ENCODE measurements around the gene SLC6A11.
A peak's percentile ranks its signal among the peaks of the same experiment; 100 is the strongest.

Gene SLC6A11

DNA sequence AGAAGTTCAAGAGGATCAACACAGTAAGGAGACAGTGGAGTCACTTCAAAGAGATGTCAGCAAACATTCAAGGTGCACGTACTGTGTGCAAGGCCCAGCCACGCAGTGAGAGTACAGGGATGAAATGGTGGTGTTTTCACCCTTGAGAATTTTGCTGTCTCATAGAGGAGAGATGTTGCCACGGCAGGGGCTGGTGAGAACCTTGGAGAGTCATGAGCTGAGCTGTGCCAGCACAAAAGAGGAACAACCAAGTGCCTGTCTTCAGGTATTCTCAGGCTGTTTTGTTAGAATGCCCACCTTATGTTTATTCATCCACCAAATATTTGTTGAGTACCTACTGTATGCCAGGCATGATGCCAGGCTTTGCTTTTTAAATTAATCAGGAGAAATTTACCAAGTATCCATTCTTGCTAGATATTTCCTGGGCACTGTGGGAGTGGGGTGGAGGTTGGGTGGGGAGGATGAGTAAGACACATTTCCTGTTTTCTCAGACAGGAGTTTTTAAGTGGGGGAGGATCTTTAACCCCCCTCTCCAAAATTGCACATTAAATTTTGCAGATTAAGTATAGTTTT is 72.6 kb downstream of the SLC6A11 start:
- DNase-seq (ENCODE audit: low read depth): no peak

- DNase-seq (ENCODE audit: low read depth): no peak
Measured at GRCh38 chr3:10889206-10889960, 73.4 kb downstream of the SLC6A11 start.

DNA sequence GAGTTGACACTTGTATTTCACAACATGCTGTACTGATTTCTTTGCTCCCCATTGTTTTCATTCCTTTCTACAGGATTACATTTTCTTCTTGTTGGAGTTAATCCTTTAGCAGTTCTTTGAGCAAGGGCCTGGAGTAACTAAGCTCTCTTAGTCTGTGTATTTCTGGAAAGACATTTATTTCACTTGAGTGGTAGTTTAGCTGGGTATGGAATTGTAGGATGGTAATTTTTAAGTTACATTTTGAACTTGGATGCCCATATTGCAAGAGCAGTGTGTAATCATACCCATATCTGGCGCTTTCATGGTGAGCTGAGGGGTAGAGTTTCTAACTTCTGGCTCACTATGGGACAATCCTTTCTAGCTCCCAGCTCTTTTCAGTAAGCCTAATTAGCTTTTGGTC is 74.6 kb downstream of the SLC6A11 start:
- no peak for DNase-seq (ENCODE audit: low read depth)

DNA sequence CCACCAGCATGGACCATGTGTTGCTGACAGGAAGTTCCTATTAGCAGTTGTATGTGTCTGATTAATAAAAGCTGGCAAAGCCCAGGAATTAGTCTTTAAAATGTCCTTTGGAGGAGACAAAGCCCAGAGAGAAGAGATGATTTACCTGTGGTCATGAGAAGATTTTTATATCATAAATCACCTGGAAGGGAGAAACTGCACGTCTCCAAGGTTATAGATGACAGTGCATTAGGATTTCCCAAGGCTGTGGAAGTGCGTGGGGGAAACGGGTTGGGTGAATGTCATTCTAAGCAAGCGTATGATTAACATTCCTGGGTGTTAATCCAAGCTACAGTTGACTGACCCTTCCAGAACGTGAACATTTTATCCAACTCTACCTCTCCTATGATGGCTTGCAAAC is 76.6 kb downstream of the SLC6A11 start:
- no peak for DNase-seq (ENCODE audit: low read depth)

GRCh38 chr3:10901296-10901945 is 85.4 kb downstream of the SLC6A11 start:
- DNase-seq (ENCODE audit: low read depth): no peak

GRCh38 chr3:10907262-10907661 is 91.2 kb downstream of the SLC6A11 start:
- DNase-seq (ENCODE audit: low read depth): no peak

GRCh38 chr3:10910367-10910766 is 94.3 kb downstream of the SLC6A11 start:
- DNase-seq (ENCODE audit: low read depth): no peak

- no peak for DNase-seq (ENCODE audit: low read depth)
Measured at GRCh38 chr3:10911350-10912002, 95.4 kb downstream of the SLC6A11 start.

DNA sequence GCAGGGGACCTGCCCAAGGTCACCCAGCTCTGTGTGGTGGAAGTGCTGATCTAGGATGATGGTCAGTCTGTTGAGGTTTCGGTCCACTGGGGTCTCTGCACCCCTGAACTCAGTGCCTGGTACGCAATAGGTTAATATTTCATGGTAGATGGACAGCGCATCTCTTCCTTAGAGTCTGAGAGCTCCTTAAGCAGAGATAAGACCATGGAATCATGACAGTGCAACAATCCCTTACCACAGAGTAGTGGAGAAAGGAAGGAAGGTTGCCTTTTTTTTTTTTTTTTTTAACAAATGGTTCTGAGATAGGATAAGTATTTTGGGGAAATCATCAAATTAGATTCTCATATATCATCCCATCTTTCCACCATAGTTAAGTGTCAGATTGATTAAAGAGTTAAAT is 96.8 kb downstream of the SLC6A11 start:
- no peak for DNase-seq (ENCODE audit: low read depth)

- DNase-seq (ENCODE audit: low read depth): no peak
Measured at GRCh38 chr3:10915376-10915775, 99.3 kb downstream of the SLC6A11 start.

DNA sequence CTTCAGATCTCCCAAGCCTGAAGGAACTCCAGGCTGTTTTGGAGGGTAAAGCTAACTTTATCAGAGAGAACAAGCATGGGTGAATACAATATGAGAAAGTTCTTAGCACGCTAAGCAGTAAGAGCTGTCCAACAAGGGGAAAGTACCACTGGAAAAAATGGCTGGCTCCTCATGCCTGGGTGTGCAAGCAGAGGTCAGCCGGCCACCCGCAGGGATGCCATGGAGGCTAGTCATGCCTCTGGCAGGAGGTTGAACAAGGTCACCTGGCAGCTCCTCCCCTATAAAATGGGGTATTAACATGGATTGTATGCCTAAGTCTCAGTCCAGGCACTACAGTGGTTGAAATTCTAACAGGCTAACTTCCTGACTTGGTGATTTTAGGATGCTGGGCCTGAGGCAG is 101.1 kb downstream of the SLC6A11 start:
- no peak for DNase-seq (ENCODE audit: low read depth)

GRCh38 chr3:10918011-10918410 is 102.0 kb downstream of the SLC6A11 start:
- no peak for DNase-seq (ENCODE audit: low read depth)

DNA sequence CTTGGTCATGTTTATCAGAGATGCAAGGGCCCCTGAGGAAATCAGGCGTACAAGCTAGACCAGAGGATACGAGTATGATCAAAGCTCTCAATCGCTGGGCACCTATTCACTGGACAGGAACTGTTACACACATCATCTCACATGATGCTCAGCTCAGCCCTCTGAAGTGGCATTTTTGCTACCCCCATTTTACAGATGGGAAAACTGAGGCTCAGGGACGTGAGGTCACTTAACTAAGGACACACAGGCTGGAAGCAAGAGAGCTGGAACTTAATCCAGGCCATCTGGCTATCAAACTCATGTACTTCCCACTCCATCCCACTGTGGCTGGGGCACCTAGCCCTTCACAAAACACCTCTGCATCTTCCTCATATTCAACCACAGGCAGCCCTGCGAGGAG is 103.6 kb downstream of the SLC6A11 start:
- DNase-seq (ENCODE audit: low read depth): no peak

GRCh38 chr3:10925436-10926255 is 109.6 kb downstream of the SLC6A11 start:
- DNase-seq (ENCODE audit: low read depth): no peak

- DNase-seq (ENCODE audit: low read depth): no peak
Measured at GRCh38 chr3:10926256-10926810, 110.3 kb downstream of the SLC6A11 start.

DNA sequence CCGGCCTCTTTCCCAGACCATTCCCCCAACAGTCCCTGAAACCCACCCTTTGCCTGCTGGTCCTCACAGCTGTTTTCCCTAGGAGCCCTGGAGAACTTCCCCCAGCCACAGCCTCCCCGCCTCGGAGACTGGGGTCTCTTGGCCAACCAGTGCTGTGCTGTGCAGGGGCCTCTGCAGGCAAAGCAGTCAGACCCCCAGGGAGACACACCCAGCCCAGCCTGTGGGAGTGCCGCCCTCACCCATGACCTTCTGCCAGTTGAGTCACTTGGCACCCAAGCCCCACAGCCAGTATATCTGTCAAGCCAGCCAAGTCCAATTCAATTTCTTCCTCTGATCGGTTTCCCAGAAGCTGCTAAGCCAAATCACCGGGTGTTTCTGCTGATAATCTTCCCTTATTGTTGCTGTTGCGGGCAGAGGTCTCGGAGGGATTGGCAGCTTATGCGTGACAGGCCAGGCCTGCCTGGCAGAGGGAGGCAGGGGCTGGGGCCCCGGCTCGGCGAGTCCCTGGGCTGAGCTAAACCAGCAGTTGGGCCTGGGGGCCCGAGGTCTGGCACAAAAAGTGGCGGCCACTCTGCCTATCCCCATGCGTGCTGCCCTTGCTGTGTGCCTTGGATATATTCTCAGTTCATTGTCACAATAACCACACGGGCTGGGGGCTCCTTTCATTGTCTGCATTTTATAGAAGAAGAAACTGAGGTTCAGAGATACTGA is 110.9 kb downstream of the SLC6A11 start:
- peak; percentile 28 for DNase-seq (ENCODE audit: low read depth)

GRCh38 chr3:10927551-10927950 is 111.5 kb downstream of the SLC6A11 start:
- no peak for DNase-seq (ENCODE audit: low read depth)

DNA sequence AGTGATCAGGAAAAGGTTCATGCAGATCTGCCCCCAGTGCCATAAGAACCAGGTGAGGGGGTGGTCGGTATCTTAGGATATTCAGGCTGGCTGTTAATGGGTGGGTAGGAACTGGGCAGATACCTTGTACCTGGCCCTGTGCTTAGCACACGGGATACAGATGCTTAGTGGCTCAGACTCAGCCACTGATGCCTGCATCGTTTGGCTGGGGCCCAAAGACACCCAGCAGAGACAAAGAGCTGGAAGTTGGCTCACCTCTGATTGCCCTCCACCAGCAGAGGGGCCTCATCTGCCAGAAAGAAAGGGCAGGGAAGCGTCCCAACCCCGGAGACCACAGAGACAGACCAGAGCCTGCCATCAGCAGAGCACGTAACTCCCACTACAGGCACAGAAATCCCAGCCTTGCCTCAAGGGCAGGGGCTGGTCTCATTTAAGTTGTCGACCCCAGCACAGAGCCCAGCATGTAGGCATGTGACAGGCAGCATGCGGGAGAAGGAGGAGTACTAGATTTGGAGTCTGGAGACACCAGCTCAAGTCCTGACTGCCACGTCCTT is 112.5 kb downstream of the SLC6A11 start:
- no peak for DNase-seq (ENCODE audit: low read depth)

DNA sequence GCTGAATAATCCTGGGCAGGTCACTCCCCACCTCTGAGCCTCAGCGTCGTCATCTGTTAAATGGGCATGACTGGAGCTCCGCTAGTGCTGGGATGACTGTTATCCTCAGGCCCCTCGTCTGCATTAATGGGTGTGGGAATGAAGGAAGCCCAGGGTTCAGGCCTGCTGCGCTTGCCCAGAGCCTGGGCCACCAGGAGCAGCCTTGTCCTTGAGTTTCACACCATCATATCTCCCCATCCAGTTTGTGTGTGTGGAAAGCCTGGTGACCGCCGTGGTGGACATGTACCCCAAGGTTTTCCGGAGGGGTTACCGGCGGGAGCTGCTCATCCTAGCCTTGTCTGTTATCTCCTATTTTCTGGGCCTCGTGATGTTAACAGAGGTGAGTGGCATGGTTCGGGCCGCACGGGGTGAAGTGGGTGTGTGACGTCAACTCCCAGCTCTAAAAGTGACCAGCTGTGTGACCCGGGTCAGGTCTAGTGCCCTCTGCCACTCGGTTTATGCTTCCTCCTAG is 113.0 kb downstream of the SLC6A11 start:
- no peak for DNase-seq (ENCODE audit: low read depth)

DNA sequence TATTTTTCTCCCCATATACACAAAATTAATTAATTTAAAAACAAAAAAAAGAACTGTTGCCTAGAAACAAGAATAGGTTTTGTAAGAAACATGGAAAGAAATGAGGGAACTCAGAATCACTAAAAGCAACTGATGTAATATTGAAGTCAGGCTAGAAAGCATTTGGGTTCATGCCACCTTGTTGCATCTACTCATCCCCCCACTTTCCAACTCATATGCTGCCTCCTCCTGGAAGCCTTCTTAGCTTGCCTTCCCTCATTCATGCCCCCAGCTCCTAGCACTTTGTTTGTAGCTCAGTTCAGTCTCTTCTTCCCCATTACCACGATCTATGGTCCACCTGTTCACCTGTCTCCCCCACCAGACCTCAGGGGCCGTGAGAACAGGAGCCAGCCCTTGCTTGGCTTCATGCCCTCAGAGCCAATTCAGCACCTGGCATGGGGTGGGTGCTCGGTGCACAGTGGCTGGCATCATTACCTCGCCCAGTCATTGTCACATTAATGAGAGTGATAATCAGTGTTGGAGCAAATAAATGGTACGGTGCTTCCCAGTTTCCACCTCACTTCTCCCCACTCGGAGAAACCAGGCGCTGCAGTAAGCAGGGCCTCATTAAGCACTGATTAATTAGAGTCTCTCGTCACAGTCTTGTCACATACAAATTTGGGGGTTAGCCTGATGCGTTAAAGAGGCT is 114.1 kb downstream of the SLC6A11 start:
- no peak for DNase-seq (ENCODE audit: low read depth)

All from stromal cell of bone marrow (primary cell).